K562 (cell line): ENCODE measurements around the gene SND1. TPM values are rescaled to one million over a fixed set of nuclear protein-coding genes. Genes with fewer than 3 reads are reported as not detected.
A peak's percentile ranks its signal among the peaks of the same experiment; 100 is the strongest.

Experiments
- ATAC-seq: fragments of 200-7000 bp; cut with Tn5 transposase; 3 replicates; pipeline ENCODE4 v1.9.1; 2020; ENCODE audit warnings: moderate library complexity
- BruUV-seq: library from RNA; stranded (reverse); fragments of 400-500 nt; replicated peaks from 2 replicates; lab custom pipeline; 2021; lab: Mats Ljungman, UMichigan
- CTCF ChIA-PET: fragments of 300-600 bp; formaldehyde crosslinking; extraction: SDS; loops from one replicate; lab custom pipeline; 2021; ENCODE audit warnings: low intra/inter-chr PET ratio; lab: Yijun Ruan, JAX
- POLR2A ChIA-PET: fragments of 300-600, 350-650 bp; sonication (Branson Sonifier 250); formaldehyde crosslinking; extraction: SDS; loops from one replicate; lab custom pipeline; 2021; ENCODE audit warnings: antibody characterized with exemption, inconsistent platforms; lab: Yijun Ruan, JAX
- DNase-seq, 4 experiments: peaks; one replicate each; pipeline versions ENCODE4 v3.0.0 to v3.0.0-alpha.2; 2011 to 2018; ENCODE audit warnings: low spot score in 3 of 4, mixed read lengths in 3 of 4; ENCODE audit errors: extremely low read depth in 1 of 4
- FAIRE-seq: peaks from 2 replicates; lab custom pipeline; 2011; peaks lifted over from hg19 to GRCh38; lab: Jason Lieb, UNC
- H2AFZ ChIP-seq: 2 replicates; pipeline ENCODE4 v1.6.0; 2011; ENCODE audit warnings: low read depth, low read length, control low read depth, inconsistent platforms
- H3K27ac ChIP-seq: fragments of 200-600 bp; 3 replicates; pipeline ENCODE4 v1.8.0; 2011; ENCODE audit warnings: low read depth, mild to moderate bottlenecking, control low read depth, inconsistent platforms, low read length, moderate library complexity, mixed read lengths; ENCODE audit errors: extremely low read depth
- H3K27me3 ChIP-seq, 2 experiments: fragments of 300-600 bp in 1 of 2; 2 replicates in 1 of 2; 3 replicates in 1 of 2; pipeline versions ENCODE4 v1.6.0 to v1.8.0; 2011; ENCODE audit warnings: inconsistent platforms in 2 of 2, low read length in 2 of 2, mild to moderate bottlenecking in 1 of 2, mixed read lengths in 1 of 2, moderate library complexity in 1 of 2; ENCODE audit not compliant: control insufficient read depth in 2 of 2, insufficient read depth in 2 of 2
- H3K36me3 ChIP-seq: fragments of 300-600 bp; 3 replicates; pipeline ENCODE4 v1.8.0; 2011; ENCODE audit warnings: mild to moderate bottlenecking, low read length, inconsistent platforms; ENCODE audit not compliant: control insufficient read depth, insufficient read depth
- H3K4me1 ChIP-seq, 2 experiments: fragments of 200-600 bp in 1 of 2; replicated peaks in 1 of 2; 2 replicates in 1 of 2; 3 replicates in 1 of 2; pipeline versions ENCODE4 v1.5.1 to v1.8.0; 2011; ENCODE audit warnings: inconsistent platforms in 2 of 2, low read length in 2 of 2, mild to moderate bottlenecking in 1 of 2, mixed read lengths in 1 of 2, moderate library complexity in 1 of 2; ENCODE audit not compliant: control insufficient read depth in 2 of 2, insufficient read depth in 2 of 2
- H3K4me2 ChIP-seq: 2 replicates; pipeline ENCODE4 v1.6.1; 2011; ENCODE audit warnings: low read length, control low read depth, inconsistent platforms, mixed read lengths; ENCODE audit not compliant: insufficient read depth
- H3K4me3 ChIP-seq: fragments of 200-600 bp; sonication (generic), shearing (Covaris generic); 2 replicates; pipeline ENCODE4 v1.5.1; 2016; ENCODE audit warnings: control low read depth, inconsistent platforms
- H3K79me2 ChIP-seq: fragments of 200-600 bp; 3 replicates; pipeline ENCODE4 v1.8.0; 2011; ENCODE audit warnings: low read length, inconsistent platforms; ENCODE audit not compliant: control insufficient read depth, insufficient read depth
- H3K9ac ChIP-seq, 2 experiments: 2 replicates each; pipeline versions ENCODE4 v1.6.0 to v1.6.1; 2011; ENCODE audit warnings: low read depth in 2 of 2, low read length in 2 of 2, control low read depth in 1 of 2, inconsistent platforms in 1 of 2, mild to moderate bottlenecking in 1 of 2, mixed read lengths in 1 of 2; ENCODE audit not compliant: insufficient read depth in 1 of 2
- H3K9me1 ChIP-seq: one replicate; pipeline ENCODE4 v1.6.0; 2011; ENCODE audit warnings: inconsistent platforms, mild to moderate bottlenecking, low read length, moderate library complexity; ENCODE audit not compliant: control insufficient read depth, insufficient read depth
- H3K9me3 ChIP-seq: replicated peaks from 2 replicates; pipeline ENCODE4 v1.5.1; 2011; ENCODE audit warnings: low read depth, low read length, inconsistent platforms; ENCODE audit not compliant: control insufficient read depth, insufficient read depth
- H4K20me1 ChIP-seq: replicated peaks from 2 replicates; pipeline ENCODE4 v1.6.1; 2011; ENCODE audit warnings: low read length, inconsistent platforms, mixed read lengths; ENCODE audit not compliant: control insufficient read depth, insufficient read depth
- CHAMP1 ChIP-seq: fragments of 450-650 bp; IDR thresholded peaks from 2 replicates; pipeline ENCODE4 v1.6.1; 2016; ENCODE audit warnings: mild to moderate bottlenecking
- RBM22 ChIP-seq: fragments of 200-400 bp; formaldehyde crosslinking; IDR thresholded peaks from 2 replicates; pipeline ENCODE4 v1.6.1; 2018; ENCODE audit warnings: low read length, low read depth; ENCODE audit not compliant: poor library complexity, severe bottlenecking
- ZNF324 ChIP-seq: fragments of 250-450 bp; sonication (Bioruptor Pico); IDR thresholded peaks from 2 replicates; pipeline ENCODE4 v1.4.0; 2020; ENCODE audit warnings: mild to moderate bottlenecking
- WGBS: fragments of 100-300 bp; shearing (Covaris generic); methylation state at CpG from one replicate; pipeline ENCODE4 v1.1.6; 2016; ENCODE audit warnings: low coverage, mixed read lengths; ENCODE audit not compliant: insufficient coverage; ENCODE audit errors: missing lambda C conversion rate; 5-methylcytosine and 5-hydroxymethylcytosine counted together
- in situ Hi-C: fragments of 300-500 bp; cut with MboI; formaldehyde crosslinking; loops from 4 replicates; pipeline ENCODE4 v1.15.0; 2018; ENCODE audit warnings: inconsistent platforms, mixed read lengths
- intact Hi-C: fragments of 100-400 bp; cut with micrococcal nuclease; formaldehyde crosslinking; loops from 2 replicates; pipeline ENCODE4 v1.14.2; 2022
- polyA plus RNA-seq, 8 experiments: library from polyadenylated mRNA; depleted of rRNA in 4 of 8; stranded (reverse) in 5 of 8; unstranded in 3 of 8; fragments of >200 nt; fragmentation: Nextera tagmentation in 2 of 8; fragmentation: Illumina TruSeq in 1 of 8; extraction: Ambion mirVana in 2 of 8; extraction: Trizol in 1 of 8; gene quantifications; 2 replicates each; pipeline versions ENCODE4 v1.2.1 to v1.2.3, GENCODE V29; 2011 to 2014; ENCODE audit warnings: inconsistent platforms in 1 of 8, missing spikeins in 1 of 8
- total RNA-seq, 7 experiments: library from RNA; depleted of rRNA in 6 of 7; stranded (reverse); fragments of >200 nt in 6 of 7; fragmentation: Illumina TruSeq in 2 of 7; extraction: Trizol in 2 of 7; gene quantifications; 2 replicates each; pipeline versions ENCODE4 v1.2.1 to v1.2.3, GENCODE V29; 2011 to 2021; ENCODE audit warnings: low replicate concordance in 1 of 7

SND1 gene
- total and polyA plus RNA-seq, 9 of the 15 experiments (the other 6 are each of a cell fraction or from before 2014, with no cell fraction given) = 46.5 to 307 (median 191) TPM

- TF ChIP-seq ZNF324 (CRISPR knock-in tag) = no peak
- TF ChIP-seq, all 486 proteins: peak for 73
Observed at GRCh38 chr7:127809261-127809702, 157.3 kb downstream of the SND1 start (continued).

DNA sequence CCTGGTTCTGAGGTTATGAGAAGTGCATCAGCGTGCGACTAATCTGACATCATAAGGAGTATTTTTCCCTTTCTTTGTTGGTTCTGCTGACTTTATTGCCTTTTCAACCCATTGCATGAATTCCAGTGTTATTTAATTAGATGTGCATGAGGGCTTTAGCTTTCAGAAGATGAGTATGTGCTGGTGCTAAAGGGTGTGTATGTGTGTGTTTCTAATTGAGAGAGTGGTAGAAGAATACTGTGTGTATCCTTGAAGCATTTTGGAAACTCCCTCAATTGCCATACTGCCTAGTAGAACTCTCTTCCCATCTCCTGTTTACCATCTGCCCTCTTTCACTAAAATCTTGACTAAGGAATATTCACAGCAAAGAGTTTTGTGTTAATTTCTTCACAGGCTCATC is 158.1 kb downstream of the SND1 start:
- in situ Hi-C loops (no loop called here), intact Hi-C loops (no loop called here)
- peaks cover 62% of the 10 kb centered on the region for H3K79me2 ChIP-seq
- BruUV-seq = no TSS peak
- H3K4me3 ChIP-seq = no peak overlapping the region
- no peak overlapping the region for H3K4me2 ChIP-seq
- peaks cover 13% of the 10 kb centered on the region; the same call in 1 of the 2 replicates for H4K20me1 ChIP-seq
- peaks cover 4 to 20% of the 10 kb centered on the region in 2 experiments; a peak in 3 of 5 replicates for H3K4me1 ChIP-seq
- FAIRE-seq = no peak
- TF ChIP-seq CHAMP1 = no peak
- peak; percentile 30 for TF ChIP-seq RBM22
- peaks cover 67% of the 10 kb centered on the region; the same call in 2 of the 3 replicates for H3K36me3 ChIP-seq
- POLR2A ChIA-PET = interaction anchor here (0.9 to 1.5 kb wide), 2 partner anchors 12 to 29 kb away, joined by 3 read pairs; no protein-coding TSS in a partner anchor
- no peak overlapping the region for H3K27ac ChIP-seq
- H3K9ac ChIP-seq = no peak overlapping the region
- ATAC-seq = no peak
- no peaks in the 10 kb centered on the region for H3K9me3 ChIP-seq
- WGBS = 84% methylated on average over 2 of the region's 2 CpGs
- H2AFZ ChIP-seq = no peak overlapping the region
- DNase-seq = no peak
- CTCF ChIA-PET = no interaction called here
- H3K27me3 ChIP-seq = no peaks in the 10 kb centered on the region
- H3K9me1 ChIP-seq = peaks cover 6% of the 10 kb centered on the region
